GM12864 (cell line): ENCODE data around the gene DUSP9.

Source experiments
- DNase-seq: peaks from one replicate; pipeline ENCODE4 v3.0.0-alpha.2; 2011; ENCODE audit warnings: low read depth
- H3K4me3 ChIP-seq: 2 replicates; pipeline ENCODE4 v1.5.1; 2011; ENCODE audit warnings: mild to moderate bottlenecking, low read depth, low read length, control low read depth
- CTCF ChIP-seq: IDR thresholded peaks from 2 replicates; pipeline ENCODE4 v1.5.1; 2011; ENCODE audit warnings: low read depth, mild to moderate bottlenecking, moderate library complexity, low read length, control low read depth, inconsistent platforms; ENCODE audit errors: missing control alignments

Gene DUSP9

GRCh38 chrX:153700376-153700945, 53.5 kb downstream of the DUSP9 start:
- DNase-seq, result no peak
- no peak for TF ChIP-seq CTCF
- no peak overlapping the region for H3K4me3 ChIP-seq
